A549 (cell line): ENCODE results near the gene SUMF1. TPM values are rescaled to one million over a fixed set of nuclear protein-coding genes. Genes with fewer than 3 reads are reported as not detected.

Experiments
- ATAC-seq, 2 experiments: fragments of 200-7000 bp in 1 of 2; fragments of >200 bp in 1 of 2; cut with Nextera tagmentation in 1 of 2; cut with Tn5 transposase in 1 of 2; 3 replicates each; pipeline versions ENCODE4 v1.8.0 to v1.9.1; 2018 to 2020; ENCODE audit warnings: mild to moderate bottlenecking in 1 of 2, moderate library complexity in 1 of 2
- CTCF ChIA-PET: fragments of 300-600 bp; sonication (Branson Sonifier 250); formaldehyde crosslinking; extraction: SDS; loops from one replicate; lab custom pipeline; 2021; ENCODE audit warnings: antibody characterized with exemption, inconsistent platforms; lab: Yijun Ruan, JAX
- POLR2A ChIA-PET: fragments of 350-600 bp; formaldehyde crosslinking; extraction: SDS; loops from one replicate; lab custom pipeline; 2021; ENCODE audit warnings: antibody characterized with exemption, inconsistent platforms; lab: Yijun Ruan, JAX
- DNase-seq, 2 experiments: peaks; one replicate each; pipeline versions ENCODE4 v3.0.0 to v3.0.0-alpha.2; 2011 to 2016; ENCODE audit warnings: low read depth in 1 of 2, low spot score in 1 of 2
- FAIRE-seq: peaks from 2 replicates; lab custom pipeline; 2011; peaks lifted over from hg19 to GRCh38; lab: Jason Lieb, UNC
- H3K27ac ChIP-seq, 2 experiments: fragments of >200 bp; sonication (Bioruptor Twin); formaldehyde crosslinking; 3 replicates each; pipeline ENCODE4 v1.5.1; 2016 to 2017
- H3K4me1 ChIP-seq: fragments of >200 bp; sonication (Bioruptor Twin); formaldehyde crosslinking; 3 replicates; pipeline ENCODE4 v1.6.1; 2016
- H3K4me2 ChIP-seq: fragments of >200 bp; sonication (Bioruptor Twin); formaldehyde crosslinking; 3 replicates; pipeline ENCODE4 v1.6.1; 2016
- H3K4me3 ChIP-seq: fragments of >200 bp; sonication (Bioruptor Twin); formaldehyde crosslinking; 3 replicates; pipeline ENCODE4 v1.5.1; 2016
- H3K9me3 ChIP-seq: fragments of >200 bp; sonication (Bioruptor Twin); formaldehyde crosslinking; 3 replicates; pipeline ENCODE4 v1.6.1; 2016
- BHLHE40 ChIP-seq: IDR thresholded peaks from 2 replicates; pipeline ENCODE4 v1.6.1; 2012; ENCODE audit warnings: low read depth, low read length, inconsistent platforms
- CBX8 ChIP-seq: fragments of 200-600 bp; sonication (generic); IDR thresholded peaks from 2 replicates; pipeline ENCODE4 v1.6.1; 2016
- EHMT2 ChIP-seq: fragments of 200-600 bp; sonication (generic); IDR thresholded peaks from 2 replicates; pipeline ENCODE4 v1.6.1; 2016; ENCODE audit warnings: antibody characterized with exemption, low read depth, mild to moderate bottlenecking, moderate library complexity
- EP300 ChIP-seq, 2 experiments: fragments of >200 bp; sonication (Bioruptor Twin); formaldehyde crosslinking; IDR thresholded peaks; 2 replicates in 1 of 2; 3 replicates in 1 of 2; pipeline ENCODE4 v1.6.1; 2016 to 2017
- FOSB ChIP-seq: fragments of 250-450 bp; sonication (Bioruptor Pico); IDR thresholded peaks from 2 replicates; pipeline ENCODE4 v1.5.0; 2020; ENCODE audit warnings: mild to moderate bottlenecking, moderate library complexity
- FOXS1 ChIP-seq: fragments of 250-450 bp; sonication (Bioruptor Pico); IDR thresholded peaks from 2 replicates; pipeline ENCODE4 v1.5.0; 2020; ENCODE audit warnings: mild to moderate bottlenecking, moderate library complexity
- HEYL ChIP-seq: fragments of 250-450 bp; sonication (Bioruptor Pico); IDR thresholded peaks from 2 replicates; pipeline ENCODE4 v1.8.0; 2021; ENCODE audit warnings: mild to moderate bottlenecking, moderate library complexity
- KDM1A ChIP-seq: fragments of 200-600 bp; sonication (generic); IDR thresholded peaks from 2 replicates; pipeline ENCODE4 v1.6.1; 2016; ENCODE audit warnings: low read depth, mild to moderate bottlenecking
- KDM5A ChIP-seq: fragments of 200-600 bp; sonication (generic); IDR thresholded peaks from 2 replicates; pipeline ENCODE4 v1.6.1; 2016; ENCODE audit warnings: antibody characterized with exemption, mild to moderate bottlenecking
- MAFK ChIP-seq: fragments of 450-650 bp; IDR thresholded peaks from 2 replicates; pipeline ENCODE4 v1.6.1; 2014; ENCODE audit not compliant: partially characterized antibody
- MAZ ChIP-seq: fragments of 150-350 bp; IDR thresholded peaks from 2 replicates; pipeline ENCODE4 v1.6.1; 2014; ENCODE audit warnings: antibody characterized with exemption, low read depth, low read length, borderline replicate concordance
- MYC ChIP-seq: IDR thresholded peaks from 2 replicates; pipeline ENCODE4 v1.6.1; 2012; ENCODE audit warnings: mild to moderate bottlenecking, inconsistent platforms, low read length, improper control_type of control experiment, borderline replicate concordance
- NPAS2 ChIP-seq: fragments of 250-450 bp; sonication (Bioruptor Pico); IDR thresholded peaks from 2 replicates; pipeline ENCODE4 v1.8.0; 2022; ENCODE audit warnings: mild to moderate bottlenecking, moderate library complexity, borderline replicate concordance
- NR3C1 ChIP-seq: fragments of >200 bp; sonication (Bioruptor Twin); formaldehyde crosslinking; IDR thresholded peaks from 3 replicates; pipeline ENCODE4 v1.6.1; 2017
- PHF8 ChIP-seq: fragments of 200-600 bp; sonication (generic); IDR thresholded peaks from 2 replicates; pipeline ENCODE4 v1.6.1; 2016; ENCODE audit warnings: low read depth, mild to moderate bottlenecking, antibody characterized with exemption, moderate library complexity, borderline replicate concordance
- POLR2A ChIP-seq: IDR thresholded peaks from 2 replicates; pipeline ENCODE4 v1.6.1; 2012; ENCODE audit warnings: mild to moderate bottlenecking, low read length
- RAD21 ChIP-seq, 2 experiments: fragments of >200 bp in 1 of 2; sonication (Bioruptor Twin) in 1 of 2; formaldehyde crosslinking in 1 of 2; IDR thresholded peaks in 1 of 2; conservative IDR thresholded peaks in 1 of 2; 2 replicates in 1 of 2; 3 replicates in 1 of 2; pipeline ENCODE4 v1.6.1; 2012 to 2018; ENCODE audit warnings: inconsistent platforms in 1 of 2
- RARB ChIP-seq: fragments of 250-450 bp; sonication (Bioruptor Pico); IDR thresholded peaks from 2 replicates; pipeline ENCODE4 v1.8.0; 2021; ENCODE audit warnings: mild to moderate bottlenecking, moderate library complexity
- RCOR1 ChIP-seq: fragments of 150-350 bp; IDR thresholded peaks from 2 replicates; pipeline ENCODE4 v1.6.1; 2014; ENCODE audit warnings: antibody characterized with exemption, low read length, low read depth
- RFX5 ChIP-seq: fragments of 450-650 bp; IDR thresholded peaks from 2 replicates; pipeline ENCODE4 v1.7.1; 2014; ENCODE audit warnings: antibody characterized with exemption, mild to moderate bottlenecking, moderate library complexity
- RNF2 ChIP-seq: fragments of 200-600 bp; sonication (generic); IDR thresholded peaks from 2 replicates; pipeline ENCODE4 v1.6.1; 2016; ENCODE audit warnings: low read depth, mild to moderate bottlenecking, antibody characterized with exemption, moderate library complexity, borderline replicate concordance
- TP53 ChIP-seq: fragments of 250-450 bp; sonication (Bioruptor Pico); IDR thresholded peaks from 2 replicates; pipeline ENCODE4 v1.5.0; 2021; ENCODE audit warnings: mild to moderate bottlenecking, moderate library complexity
- ZC3H11A ChIP-seq: fragments of 450-650 bp; IDR thresholded peaks from 2 replicates; pipeline ENCODE4 v1.6.1; 2014; ENCODE audit warnings: antibody characterized with exemption, mild to moderate bottlenecking
- ZFP36 ChIP-seq: fragments of 450-650 bp; IDR thresholded peaks from 2 replicates; pipeline ENCODE4 v1.6.1; 2014; ENCODE audit warnings: borderline replicate concordance; ENCODE audit not compliant: partially characterized antibody
- ZNF302 ChIP-seq: fragments of 250-450 bp; sonication (Bioruptor Pico); IDR thresholded peaks from 2 replicates; pipeline ENCODE4 v1.9.0; 2021; ENCODE audit warnings: inconsistent platforms, mild to moderate bottlenecking, moderate library complexity
- ZSCAN20 ChIP-seq: fragments of 250-450 bp; sonication (Bioruptor Pico); IDR thresholded peaks from 2 replicates; pipeline ENCODE4 v1.8.0; 2022; ENCODE audit warnings: mild to moderate bottlenecking, moderate library complexity
- WGBS: methylation state at CpG from one replicate; pipeline ENCODE4 v1.1.6; 2017; ENCODE audit errors: missing lambda C conversion rate; 5-methylcytosine and 5-hydroxymethylcytosine counted together
- polyA plus RNA-seq, 4 experiments: library from polyadenylated mRNA; depleted of rRNA in 3 of 4; stranded (reverse); fragments of >200 nt; fragmentation: RNase III in 1 of 4; extraction: RNeasy Plus Mini Kit Qiagen cat#74134 plus additional on column Dnase treatment in 1 of 4; gene quantifications; 2 replicates in 3 of 4; 3 replicates in 1 of 4; pipeline ENCODE4 v1.2.3, GENCODE V29; 2011 to 2017
- TF ChIP-seq, protein P1 (sequence below): fragments of 250-450 bp; sonication (Bioruptor Pico); IDR thresholded peaks from 2 replicates; pipeline ENCODE4 v1.5.0; 2021; ENCODE audit warnings: mild to moderate bottlenecking, moderate library complexity, borderline replicate concordance
- TF ChIP-seq, protein P2 (sequence below): fragments of 450-650 bp; IDR thresholded peaks from 2 replicates; pipeline ENCODE4 v1.6.1; 2014; ENCODE audit warnings: antibody characterized with exemption
- TF ChIP-seq, protein P3 (sequence below): IDR thresholded peaks from 2 replicates; pipeline ENCODE4 v1.6.1; 2012
- TF ChIP-seq, protein P4 (sequence below): fragments of 250-450 bp; sonication (Bioruptor Pico); IDR thresholded peaks from 2 replicates; pipeline ENCODE4 v1.5.0; 2020; ENCODE audit warnings: low read depth, mild to moderate bottlenecking, moderate library complexity

The SUMF1 gene
- polyA plus RNA-seq, 2 of the 4 experiments (the other 2 are of a cell fraction), result 20.9 to 25.4 TPM

DNA sequence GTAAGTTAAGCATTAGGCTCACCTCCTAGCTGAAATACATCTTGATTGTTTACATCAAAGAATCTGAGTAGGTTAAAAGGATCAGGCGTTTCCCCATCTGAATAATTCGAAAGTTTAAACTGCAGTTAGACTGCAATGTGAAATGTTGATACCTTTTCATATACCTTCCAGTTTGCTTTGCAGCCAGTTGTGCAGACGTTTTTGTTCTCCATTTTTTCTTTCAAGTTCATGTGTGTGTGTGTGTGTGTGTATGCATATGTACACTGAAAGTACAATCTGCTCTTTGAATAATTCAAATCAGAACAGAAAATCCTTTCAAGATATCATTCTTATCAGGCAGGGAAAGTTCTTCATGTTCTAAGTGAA lies 29.0 kb upstream of the SUMF1 start:
- no peak overlapping the region for H3K27ac ChIP-seq
- no peak overlapping the region for H3K4me2 ChIP-seq
- DNase-seq (no peak), ATAC-seq (no peak), FAIRE-seq (no peak)
- H3K9me3 ChIP-seq, result no peaks in the 10 kb centered on the region
- peaks cover 9% of the 10 kb centered on the region; the same call in 1 of the 3 replicates for H3K4me1 ChIP-seq
- ChIA-PET CTCF (no interaction called here), POLR2A (no interaction called here)
- H3K4me3 ChIP-seq, result no peak overlapping the region
- TF ChIP-seq ZFP36 (no peak), RFX5 (no peak), RNF2 (no peak), ZC3H11A (no peak), MYC (no peak), FOXS1 (no peak), CBX8 (no peak), MAFK (no peak), KDM5A (no peak), MAZ (no peak)
- TF ChIP-seq, protein P1, sequence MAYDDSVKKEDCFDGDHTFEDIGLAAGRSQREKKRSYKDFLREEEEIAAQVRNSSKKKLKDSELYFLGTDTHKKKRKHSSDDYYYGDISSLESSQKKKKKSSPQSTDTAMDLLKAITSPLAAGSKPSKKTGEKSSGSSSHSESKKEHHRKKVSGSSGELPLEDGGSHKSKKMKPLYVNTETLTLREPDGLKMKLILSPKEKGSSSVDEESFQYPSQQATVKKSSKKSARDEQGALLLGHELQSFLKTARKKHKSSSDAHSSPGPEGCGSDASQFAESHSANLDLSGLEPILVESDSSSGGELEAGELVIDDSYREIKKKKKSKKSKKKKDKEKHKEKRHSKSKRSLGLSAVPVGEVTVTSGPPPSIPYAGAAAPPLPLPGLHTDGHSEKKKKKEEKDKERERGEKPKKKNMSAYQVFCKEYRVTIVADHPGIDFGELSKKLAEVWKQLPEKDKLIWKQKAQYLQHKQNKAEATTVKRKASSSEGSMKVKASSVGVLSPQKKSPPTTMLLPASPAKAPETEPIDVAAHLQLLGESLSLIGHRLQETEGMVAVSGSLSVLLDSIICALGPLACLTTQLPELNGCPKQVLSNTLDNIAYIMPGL (CRISPR knock-in tag), result no peak
- TF ChIP-seq, protein P2, sequence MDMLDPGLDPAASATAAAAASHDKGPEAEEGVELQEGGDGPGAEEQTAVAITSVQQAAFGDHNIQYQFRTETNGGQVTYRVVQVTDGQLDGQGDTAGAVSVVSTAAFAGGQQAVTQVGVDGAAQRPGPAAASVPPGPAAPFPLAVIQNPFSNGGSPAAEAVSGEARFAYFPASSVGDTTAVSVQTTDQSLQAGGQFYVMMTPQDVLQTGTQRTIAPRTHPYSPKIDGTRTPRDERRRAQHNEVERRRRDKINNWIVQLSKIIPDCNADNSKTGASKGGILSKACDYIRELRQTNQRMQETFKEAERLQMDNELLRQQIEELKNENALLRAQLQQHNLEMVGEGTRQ, result no peak
- TF ChIP-seq, protein P3, sequence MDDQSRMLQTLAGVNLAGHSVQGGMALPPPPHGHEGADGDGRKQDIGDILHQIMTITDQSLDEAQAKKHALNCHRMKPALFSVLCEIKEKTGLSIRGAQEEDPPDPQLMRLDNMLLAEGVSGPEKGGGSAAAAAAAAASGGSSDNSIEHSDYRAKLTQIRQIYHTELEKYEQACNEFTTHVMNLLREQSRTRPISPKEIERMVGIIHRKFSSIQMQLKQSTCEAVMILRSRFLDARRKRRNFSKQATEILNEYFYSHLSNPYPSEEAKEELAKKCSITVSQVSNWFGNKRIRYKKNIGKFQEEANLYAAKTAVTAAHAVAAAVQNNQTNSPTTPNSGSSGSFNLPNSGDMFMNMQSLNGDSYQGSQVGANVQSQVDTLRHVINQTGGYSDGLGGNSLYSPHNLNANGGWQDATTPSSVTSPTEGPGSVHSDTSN, result no peak
- 54% methylated on average over 3 of the region's 3 CpGs for WGBS

DNA sequence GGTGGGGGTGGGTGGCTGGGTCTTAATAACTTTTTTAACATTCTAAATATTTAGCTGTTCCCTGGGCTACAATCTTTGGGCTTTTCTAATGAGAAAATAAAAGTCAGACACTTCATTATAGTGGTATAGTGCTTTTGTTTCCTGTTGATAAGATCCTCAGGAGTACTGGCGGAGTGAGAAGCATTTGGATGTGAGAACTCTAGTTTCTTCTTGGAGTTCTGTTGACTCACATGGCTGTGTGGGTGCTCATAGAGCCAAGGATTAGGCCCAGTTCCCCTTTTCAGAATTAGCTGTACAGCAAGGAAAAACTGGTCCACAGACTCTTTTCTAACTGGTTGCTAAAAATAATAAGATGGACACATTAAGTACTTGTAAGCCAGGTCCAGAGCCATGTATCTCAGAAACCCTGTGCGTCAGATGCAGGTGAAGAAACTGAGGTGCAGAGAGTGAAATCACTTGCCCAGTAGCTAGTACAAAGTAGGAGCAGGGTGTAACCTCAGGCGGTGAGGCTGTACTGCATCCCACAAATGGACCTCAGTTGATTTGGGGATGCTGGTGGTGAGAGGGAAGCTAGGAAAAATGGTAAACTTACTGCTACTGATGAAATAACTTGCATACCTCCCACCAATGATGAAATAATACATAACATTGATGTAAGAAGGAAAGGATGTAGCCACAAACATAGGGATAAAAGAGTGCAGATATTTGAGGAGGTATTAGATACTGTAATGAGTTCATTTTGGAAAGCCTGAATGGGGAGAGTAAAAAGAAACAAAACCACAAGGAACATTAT lies 28.4 kb upstream of the SUMF1 start:
- TF ChIP-seq ZFP36 (no peak), ZSCAN20 (CRISPR knock-in tag) (no peak), FOXS1 (no peak)
- Histone ChIP-seq H3K4me3 (no peak overlapping the region), H3K4me2 (no peak overlapping the region), H3K9me3 (no peaks in the 10 kb centered on the region), H3K4me1 (peaks cover 9% of the 10 kb centered on the region; the same call in 1 of the 3 replicates), H3K27ac (no peak overlapping the region)
- ChIA-PET CTCF (no interaction called here), POLR2A (no interaction called here)
- FAIRE-seq (no peak), ATAC-seq (no peak), DNase-seq (no peak)
- 96% methylated on average over 3 of the region's 3 CpGs for WGBS

DNA sequence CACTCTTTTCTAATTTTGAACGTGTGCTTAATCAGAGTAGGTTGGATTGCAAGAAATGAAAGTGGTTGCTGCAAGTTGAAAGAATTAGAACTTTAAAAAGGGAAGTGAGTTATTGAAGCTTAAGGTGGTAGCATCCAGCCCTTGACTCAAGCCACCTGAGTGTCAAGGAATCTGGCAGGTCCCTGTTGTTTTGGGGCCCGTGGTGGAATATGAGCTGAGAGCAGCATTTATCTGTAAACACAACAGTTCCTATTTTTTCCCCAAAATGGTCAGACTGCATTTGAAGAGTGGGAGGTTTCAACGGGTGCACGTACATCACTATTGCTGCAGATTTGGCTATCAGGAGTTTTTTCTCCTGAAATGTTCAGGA lies 27.8 kb upstream of the SUMF1 start:
- Histone ChIP-seq H3K9me3 (no peaks in the 10 kb centered on the region), H3K27ac (no peak overlapping the region), H3K4me1 (peaks cover 9% of the 10 kb centered on the region; the same call in 1 of the 3 replicates)
- POLR2A ChIA-PET, result interaction anchor here (3.2 kb wide), 1 partner anchor 26 kb away, joined by 52 read pairs; the partner anchor contains the start of gene SUMF1
- TF ChIP-seq PHF8 (no peak), ZNF302 (CRISPR knock-in tag) (no peak), FOSB (no peak), RAD21 (conservative IDR thresholded peaks at IDR 0.05 in 1 of 2, IDR thresholded peaks at IDR 0.05 in 1 of 2) (no peak), RNF2 (no peak), ZC3H11A (no peak), RCOR1 (no peak), HEYL (CRISPR knock-in tag) (no peak), NR3C1 (no peak), EP300 (IDR thresholded peaks at IDR 0.05) (no peak), KDM5A (no peak), TP53 (CRISPR knock-in tag) (no peak), KDM1A (no peak), NPAS2 (no peak), EHMT2 (no peak), POLR2A (no peak), ZFP36 (no peak), BHLHE40 (no peak), RARB (CRISPR knock-in tag) (no peak)
- TF ChIP-seq, protein P4, sequence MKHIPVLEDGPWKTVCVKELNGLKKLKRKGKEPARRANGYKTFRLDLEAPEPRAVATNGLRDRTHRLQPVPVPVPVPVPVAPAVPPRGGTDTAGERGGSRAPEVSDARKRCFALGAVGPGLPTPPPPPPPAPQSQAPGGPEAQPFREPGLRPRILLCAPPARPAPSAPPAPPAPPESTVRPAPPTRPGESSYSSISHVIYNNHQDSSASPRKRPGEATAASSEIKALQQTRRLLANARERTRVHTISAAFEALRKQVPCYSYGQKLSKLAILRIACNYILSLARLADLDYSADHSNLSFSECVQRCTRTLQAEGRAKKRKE, result no peak
- TF ChIP-seq, all 56 proteins: peak for 0
- H3K4me3 ChIP-seq, result no peak overlapping the region
- DNase-seq (no peak), FAIRE-seq (no peak), ATAC-seq (no peak)
- H3K4me2 ChIP-seq, result no peak overlapping the region
- CTCF ChIA-PET, result interaction anchor here (0.8 to 2.6 kb wide), 2 partner anchors 75 to 144 kb away, joined by 3 to 14 read pairs; no protein-coding TSS in a partner anchor
- 64% methylated on average over 4 of the region's 4 CpGs for WGBS
